ENCODE data around the gene OGFR.

OGFR gene

GRCh38 chr20:62770916-62771315 lies 33.7 kb upstream of the OGFR start:
- no peaks in the 10 kb centered on the region for H3K36me3 ChIP-seq (replicated peaks)
- DNase-seq, result no peak
- no peak for TF ChIP-seq CTCF (IDR thresholded peaks at IDR 0.05; ENCODE audit: low read depth, low read length, missing control alignments)
- in situ Hi-C loops (cut with HindIII; ENCODE audit: low pct_ligation_motif_present, low sequenced_read_pairs), result no loop called here
- H3K4me3 ChIP-seq (ENCODE audit: low read depth, low read length), result no peak overlapping the region
- no peak overlapping the region for H3K27ac ChIP-seq
- peaks cover 11% of the 10 kb centered on the region for H3K27me3 ChIP-seq (replicated peaks)

GRCh38 chr20:62771396-62772102 lies 33.1 kb upstream of the OGFR start:
- Histone ChIP-seq H3K36me3 (replicated peaks) (no peaks in the 10 kb centered on the region), H3K27me3 (replicated peaks) (peaks cover 6% of the 10 kb centered on the region), H3K27ac (no peak overlapping the region), H3K4me3 (ENCODE audit: low read depth, low read length) (no peak overlapping the region)
- TF ChIP-seq CTCF (IDR thresholded peaks at IDR 0.05; ENCODE audit: low read depth, low read length, missing control alignments), result no peak
- in situ Hi-C loops (cut with HindIII; ENCODE audit: low pct_ligation_motif_present, low sequenced_read_pairs), result no loop called here
- DNase-seq, result no peak

GRCh38 chr20:62772103-62772611 lies 32.5 kb upstream of the OGFR start:
- Histone ChIP-seq H3K36me3 (replicated peaks) (no peaks in the 10 kb centered on the region), H3K4me3 (ENCODE audit: low read depth, low read length) (no peak overlapping the region), H3K27ac (no peak overlapping the region), H3K27me3 (replicated peaks) (no peaks in the 10 kb centered on the region)
- in situ Hi-C loops (cut with HindIII; ENCODE audit: low pct_ligation_motif_present, low sequenced_read_pairs), result no loop called here
- DNase-seq, result no peak
- TF ChIP-seq CTCF (IDR thresholded peaks at IDR 0.05; ENCODE audit: low read depth, low read length, missing control alignments), result no peak

- in situ Hi-C loops (cut with HindIII; ENCODE audit: low pct_ligation_motif_present, low sequenced_read_pairs), result no loop called here
- no peak overlapping the region for H3K27ac ChIP-seq
- no peak overlapping the region for H3K4me3 ChIP-seq (ENCODE audit: low read depth, low read length)
- no peak for TF ChIP-seq CTCF (IDR thresholded peaks at IDR 0.05; ENCODE audit: low read depth, low read length, missing control alignments)
- H3K27me3 ChIP-seq (replicated peaks), result no peaks in the 10 kb centered on the region
- no peak for DNase-seq
- H3K36me3 ChIP-seq (replicated peaks), result no peaks in the 10 kb centered on the region
Observed at GRCh38 chr20:62772619-62772989, 32.0 kb upstream of the OGFR start.

- Histone ChIP-seq H3K27ac (no peak overlapping the region), H3K27me3 (replicated peaks) (no peaks in the 10 kb centered on the region), H3K36me3 (replicated peaks) (no peaks in the 10 kb centered on the region), H3K4me3 (ENCODE audit: low read depth, low read length) (no peak overlapping the region)
- DNase-seq, result no peak
- in situ Hi-C loops (cut with HindIII; ENCODE audit: low pct_ligation_motif_present, low sequenced_read_pairs), result no loop called here
- no peak for TF ChIP-seq CTCF (IDR thresholded peaks at IDR 0.05; ENCODE audit: low read depth, low read length, missing control alignments)
Observed at GRCh38 chr20:62772990-62773844, 31.4 kb upstream of the OGFR start.
